ENCODE results near the gene CFAP43. TPM values are rescaled to one million over a fixed set of nuclear protein-coding genes. Genes with fewer than 3 reads are reported as not detected.

CFAP43 gene
- total RNA-seq, 1 experiment from 2014 or later = 6.0 TPM

DNA sequence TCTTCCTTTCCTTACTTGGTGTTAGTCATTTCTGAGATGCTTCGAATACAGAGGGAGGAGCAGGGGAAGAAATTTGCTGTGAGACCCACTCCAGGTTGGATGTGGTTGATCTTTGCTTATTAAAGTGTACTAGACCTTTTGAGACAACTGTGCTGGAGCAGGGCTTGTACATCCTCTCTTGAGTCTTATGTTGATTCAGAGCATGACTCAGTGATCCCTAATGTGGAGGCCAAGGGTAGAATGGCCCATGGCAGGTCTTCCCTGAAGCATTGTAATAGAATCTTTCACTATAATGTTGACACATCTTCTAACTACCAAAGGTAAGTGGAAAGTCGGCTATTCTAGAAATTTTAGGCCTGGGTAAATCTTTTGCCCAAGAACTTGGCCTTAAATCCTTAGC lies 127.2 kb downstream of the CFAP43 start:
- H3K4me1 ChIP-seq (replicated peaks; ENCODE audit: insufficient read depth) = peaks cover 14% of the 10 kb centered on the region
- POLR2A ChIA-PET (ENCODE audit: unreplicated experiment) = no interaction called here
- no peaks in the 10 kb centered on the region for H3K9me3 ChIP-seq (ENCODE audit: insufficient read depth, low read depth)
- TF ChIP-seq, protein P1, sequence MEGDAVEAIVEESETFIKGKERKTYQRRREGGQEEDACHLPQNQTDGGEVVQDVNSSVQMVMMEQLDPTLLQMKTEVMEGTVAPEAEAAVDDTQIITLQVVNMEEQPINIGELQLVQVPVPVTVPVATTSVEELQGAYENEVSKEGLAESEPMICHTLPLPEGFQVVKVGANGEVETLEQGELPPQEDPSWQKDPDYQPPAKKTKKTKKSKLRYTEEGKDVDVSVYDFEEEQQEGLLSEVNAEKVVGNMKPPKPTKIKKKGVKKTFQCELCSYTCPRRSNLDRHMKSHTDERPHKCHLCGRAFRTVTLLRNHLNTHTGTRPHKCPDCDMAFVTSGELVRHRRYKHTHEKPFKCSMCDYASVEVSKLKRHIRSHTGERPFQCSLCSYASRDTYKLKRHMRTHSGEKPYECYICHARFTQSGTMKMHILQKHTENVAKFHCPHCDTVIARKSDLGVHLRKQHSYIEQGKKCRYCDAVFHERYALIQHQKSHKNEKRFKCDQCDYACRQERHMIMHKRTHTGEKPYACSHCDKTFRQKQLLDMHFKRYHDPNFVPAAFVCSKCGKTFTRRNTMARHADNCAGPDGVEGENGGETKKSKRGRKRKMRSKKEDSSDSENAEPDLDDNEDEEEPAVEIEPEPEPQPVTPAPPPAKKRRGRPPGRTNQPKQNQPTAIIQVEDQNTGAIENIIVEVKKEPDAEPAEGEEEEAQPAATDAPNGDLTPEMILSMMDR (conservative IDR thresholded peaks at IDR 0.05) = no peak
- TF ChIP-seq EZH2 (IDR thresholded peaks at IDR 0.05; ENCODE audit: low read depth) = no peak
- no TSS peak for BruUV-seq (replicated peaks)
- H3F3A ChIP-seq (ENCODE audit: insufficient read depth, low read depth) = peaks cover 9% of the 10 kb centered on the region
- DNase-seq = no peak
- H3K4me3 ChIP-seq = no peak overlapping the region
- H3K36me3 ChIP-seq (ENCODE audit: low read depth) = no peaks in the 10 kb centered on the region
- intact Hi-C loops (cut with micrococcal nuclease; ENCODE audit: unreplicated experiment) = no loop called here
- H3K79me2 ChIP-seq (ENCODE audit: low read depth) = no peaks in the 10 kb centered on the region
- H3K27me3 ChIP-seq (ENCODE audit: insufficient read depth, low read depth) = no peaks in the 10 kb centered on the region
- H3K9me2 ChIP-seq (ENCODE audit: insufficient read depth) = no peaks in the 10 kb centered on the region
- H2AFZ ChIP-seq = no peak overlapping the region
- CTCF ChIA-PET = no interaction called here
- H3K4me2 ChIP-seq = no peak overlapping the region
- H3K27ac ChIP-seq = no peak overlapping the region
- H4K20me1 ChIP-seq (ENCODE audit: insufficient read depth) = no peaks in the 10 kb centered on the region

DNA sequence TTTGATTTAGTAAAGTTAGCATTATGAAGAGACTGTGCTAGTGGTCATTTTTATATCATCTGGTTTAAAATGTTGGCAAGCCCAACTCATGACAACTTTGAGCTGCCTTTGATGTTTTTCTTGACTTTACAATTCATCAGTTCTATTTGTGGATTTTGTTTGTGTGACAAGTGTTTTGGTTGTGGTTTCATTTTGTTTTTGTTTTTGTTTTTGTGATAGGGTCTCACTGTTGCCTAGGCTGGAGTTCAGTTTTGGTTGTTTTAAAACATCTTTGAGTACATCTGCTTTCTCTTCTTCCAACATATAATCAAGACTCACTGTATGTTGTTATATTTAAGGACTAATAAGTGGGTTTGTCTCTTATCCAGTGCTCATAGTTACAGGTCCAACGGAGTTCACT lies 127.7 kb downstream of the CFAP43 start:
- BruUV-seq (replicated peaks) = no TSS peak
- no peaks in the 10 kb centered on the region for H3K27me3 ChIP-seq (ENCODE audit: insufficient read depth, low read depth)
- H4K20me1 ChIP-seq (ENCODE audit: insufficient read depth) = no peaks in the 10 kb centered on the region
- H3K4me2 ChIP-seq = no peak overlapping the region
- H3K4me1 ChIP-seq (replicated peaks; ENCODE audit: insufficient read depth) = peaks cover 15% of the 10 kb centered on the region
- no peaks in the 10 kb centered on the region for H3K9me2 ChIP-seq (ENCODE audit: insufficient read depth)
- no peaks in the 10 kb centered on the region for H3K9me3 ChIP-seq (ENCODE audit: insufficient read depth, low read depth)
- H3K4me3 ChIP-seq = no peak overlapping the region
- peaks cover 4% of the 10 kb centered on the region; the same call in 1 of the 2 replicates for H3F3A ChIP-seq (ENCODE audit: insufficient read depth, low read depth)
- H3K36me3 ChIP-seq (ENCODE audit: low read depth) = no peaks in the 10 kb centered on the region
- no peak for DNase-seq
- POLR2A ChIA-PET (ENCODE audit: unreplicated experiment) = no interaction called here
- CTCF ChIA-PET = no interaction called here
- H2AFZ ChIP-seq = no peak overlapping the region
- TF ChIP-seq, protein P1 (conservative IDR thresholded peaks at IDR 0.05) = no peak
- no peak for TF ChIP-seq EZH2 (IDR thresholded peaks at IDR 0.05; ENCODE audit: low read depth)
- intact Hi-C loops (cut with micrococcal nuclease; ENCODE audit: unreplicated experiment) = no loop called here
- no peaks in the 10 kb centered on the region for H3K79me2 ChIP-seq (ENCODE audit: low read depth)
- no peak overlapping the region for H3K27ac ChIP-seq

DNA sequence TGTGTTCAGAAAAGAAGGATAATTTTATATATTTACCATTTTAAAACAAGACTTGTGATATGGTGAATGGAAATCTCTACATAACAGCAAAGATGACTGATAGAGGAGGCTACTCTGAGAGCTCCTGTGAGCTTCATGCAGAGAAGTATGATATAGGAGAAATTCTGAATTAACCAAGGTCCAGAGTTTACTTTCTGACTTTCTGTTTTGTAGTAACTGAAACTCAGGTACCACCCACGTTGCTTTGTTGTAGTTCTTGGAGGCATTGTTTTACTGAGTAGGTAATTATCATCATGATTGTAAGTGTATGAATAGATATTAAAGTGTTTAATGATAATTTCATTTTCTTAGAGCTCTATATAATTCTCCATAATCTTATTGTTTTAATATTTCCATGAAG lies 128.2 kb downstream of the CFAP43 start:
- no peaks in the 10 kb centered on the region for H4K20me1 ChIP-seq (ENCODE audit: insufficient read depth)
- H3K4me1 ChIP-seq (replicated peaks; ENCODE audit: insufficient read depth) = peaks cover 15% of the 10 kb centered on the region
- DNase-seq = no peak
- CTCF ChIA-PET = no interaction called here
- intact Hi-C loops (cut with micrococcal nuclease; ENCODE audit: unreplicated experiment) = no loop called here
- no peak overlapping the region for H2AFZ ChIP-seq
- no peaks in the 10 kb centered on the region for H3K9me3 ChIP-seq (ENCODE audit: insufficient read depth, low read depth)
- H3K4me2 ChIP-seq = no peak overlapping the region
- no TSS peak for BruUV-seq (replicated peaks)
- H3K4me3 ChIP-seq = no peak overlapping the region
- no peaks in the 10 kb centered on the region for H3K27me3 ChIP-seq (ENCODE audit: insufficient read depth, low read depth)
- TF ChIP-seq EZH2 (IDR thresholded peaks at IDR 0.05; ENCODE audit: low read depth) = no peak
- TF ChIP-seq, protein P1 (conservative IDR thresholded peaks at IDR 0.05) = no peak
- peaks cover 2% of the 10 kb centered on the region; the same call in 1 of the 2 replicates for H3F3A ChIP-seq (ENCODE audit: insufficient read depth, low read depth)
- H3K79me2 ChIP-seq (ENCODE audit: low read depth) = no peaks in the 10 kb centered on the region
- POLR2A ChIA-PET (ENCODE audit: unreplicated experiment) = no interaction called here
- no peaks in the 10 kb centered on the region for H3K9me2 ChIP-seq (ENCODE audit: insufficient read depth)
- no peak overlapping the region for H3K27ac ChIP-seq
- H3K36me3 ChIP-seq (ENCODE audit: low read depth) = no peaks in the 10 kb centered on the region
